Activated CD8-positive, alpha-beta memory T cell treated with anti-CD3 and anti-CD28 coated beads for 4 hours (primary cell): ENCODE results near the gene HOXD11.

Experiments used
- DNase-seq, 2 donors: peaks; one replicate each; pipeline ENCODE4 v3.0.0-alpha.2; 2020; ENCODE audit warnings: low read depth in 2 of 2

HOXD11 gene

GRCh38 chr2:176131848-176132158 is 24.7 kb downstream of the HOXD11 start:
- DNase-seq = no peak

DNA sequence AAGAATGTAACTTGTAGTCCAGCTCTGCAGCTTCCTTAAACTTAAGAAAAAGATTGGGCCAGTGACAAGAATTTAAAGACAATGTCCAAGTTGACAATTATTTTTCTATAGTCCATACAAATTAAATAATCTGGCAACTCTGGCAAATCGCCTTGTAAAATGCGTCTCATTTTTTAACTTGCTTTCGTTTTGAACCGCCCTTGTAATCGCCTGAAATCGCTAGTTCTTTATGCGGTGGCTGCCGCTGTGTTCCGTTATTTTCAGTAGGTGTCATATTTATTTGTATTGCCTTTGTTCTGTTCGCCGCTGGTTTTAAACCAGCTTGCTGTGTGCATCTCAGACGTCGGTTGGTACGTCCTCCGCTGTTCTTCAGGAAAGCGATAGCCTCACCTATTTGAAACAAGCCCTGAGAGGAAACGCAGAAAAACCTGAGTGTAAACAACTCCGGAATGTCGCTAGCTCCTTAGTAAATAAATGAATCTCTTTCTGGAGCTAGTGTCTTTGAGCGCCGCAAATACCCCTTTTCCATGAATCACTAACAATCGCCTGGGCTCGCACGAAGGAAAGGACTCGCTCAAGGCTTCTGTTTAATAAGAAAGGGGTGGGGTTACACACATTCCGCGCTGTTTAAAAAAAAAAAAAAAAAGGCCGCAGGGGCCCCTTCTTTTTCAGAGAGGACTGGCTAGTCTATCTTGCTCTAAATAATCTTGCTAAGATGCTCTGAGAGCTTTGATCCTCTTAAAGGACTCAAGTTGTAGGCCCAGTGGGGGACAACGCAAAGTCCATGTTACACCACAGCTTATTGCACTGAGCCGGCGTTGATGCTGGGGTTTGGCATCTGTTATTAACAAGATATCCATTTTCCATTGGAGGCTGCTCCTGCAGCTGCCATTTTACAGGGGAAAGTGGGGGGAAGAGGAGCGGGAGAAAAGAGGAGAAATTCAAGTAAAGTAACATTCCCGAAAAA is 25.4 kb downstream of the HOXD11 start:
- DNase-seq = no peak

GRCh38 chr2:176133389-176133788 is 26.3 kb downstream of the HOXD11 start:
- no peak for DNase-seq

GRCh38 chr2:176134035-176134434 is 27.0 kb downstream of the HOXD11 start:
- DNase-seq = no peak

DNA sequence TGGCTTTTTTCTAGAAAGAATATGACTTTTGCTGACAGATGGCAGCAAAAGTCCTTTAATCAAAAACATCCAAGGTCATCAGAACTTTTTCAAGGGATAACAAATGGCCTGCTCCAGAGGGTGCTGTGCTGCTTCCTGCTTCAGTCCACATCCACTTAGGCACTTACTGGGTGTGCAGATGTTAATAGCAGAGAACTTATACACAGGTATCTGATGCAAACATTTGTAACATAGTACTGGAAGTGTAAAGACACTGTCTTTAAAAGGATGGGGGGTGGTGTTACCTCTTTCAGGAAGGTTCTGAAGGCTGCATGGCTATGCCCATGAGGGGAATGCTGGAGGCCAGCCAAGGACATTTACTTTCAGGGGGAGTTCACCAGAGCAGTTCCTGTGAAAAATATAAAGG is 28.0 kb downstream of the HOXD11 start:
- DNase-seq = no peak

DNA sequence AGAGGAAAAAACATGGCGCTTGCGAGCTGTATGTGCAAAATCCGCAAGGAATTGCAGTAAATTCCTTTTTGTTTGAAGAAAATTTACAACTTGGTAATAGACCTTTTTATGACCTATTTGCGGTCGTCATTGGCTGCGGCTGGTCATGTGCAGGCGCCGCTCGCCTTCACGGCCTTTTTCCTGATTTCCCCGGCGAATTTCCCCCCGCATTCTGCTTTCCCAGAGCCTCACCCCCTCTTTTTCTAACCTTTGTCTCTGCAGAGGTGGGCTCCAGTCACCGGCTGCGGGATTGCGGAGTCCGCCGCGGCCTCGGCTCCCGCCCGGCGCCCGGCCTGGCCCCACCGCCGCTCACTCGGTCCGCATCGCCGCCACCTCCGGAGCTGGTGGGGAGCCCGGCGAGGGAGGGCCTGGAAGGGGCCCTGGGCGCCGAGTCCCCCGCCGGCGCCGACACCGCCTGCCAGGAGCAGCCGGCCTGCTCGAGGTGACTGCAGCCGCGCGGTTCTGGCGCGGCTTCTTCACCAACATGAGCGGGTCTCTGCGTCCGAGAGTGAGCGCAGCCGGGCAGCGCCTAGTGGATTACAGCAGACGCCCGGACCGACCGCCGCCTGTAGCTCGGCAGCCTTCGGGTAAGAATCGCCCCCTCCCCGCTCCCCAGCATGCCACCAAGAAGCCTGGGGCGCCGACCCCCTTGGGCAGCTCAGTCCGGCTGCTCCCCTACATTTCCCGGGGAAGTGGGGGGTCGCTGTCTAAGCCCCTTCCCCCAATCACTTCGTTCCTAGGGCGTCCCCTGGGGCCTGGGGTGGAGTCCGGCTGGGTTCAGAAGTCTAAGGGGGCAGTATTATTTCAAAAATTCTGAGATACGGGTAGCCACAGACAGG is 29.5 kb downstream of the HOXD11 start:
- DNase-seq = no peak

DNA sequence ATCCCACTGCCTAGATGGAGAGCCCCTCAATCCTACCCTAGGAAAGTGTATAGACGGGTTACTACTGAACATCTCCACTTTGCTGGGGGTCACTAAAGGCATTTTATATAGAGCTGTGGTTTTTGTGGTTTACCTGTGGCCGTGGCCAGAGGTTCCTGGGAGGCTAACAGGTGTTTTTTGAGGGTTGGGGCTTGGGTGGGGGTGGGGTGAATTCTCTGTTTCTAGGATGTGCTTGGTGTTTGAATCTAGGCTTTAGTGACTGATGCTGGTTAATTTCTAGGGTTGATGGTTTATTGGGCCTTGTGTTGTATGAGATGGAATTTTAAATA is 30.1 kb downstream of the HOXD11 start:
- DNase-seq = no peak

- DNase-seq = no peak
Observed at GRCh38 chr2:176137906-176138305, 30.8 kb downstream of the HOXD11 start.

DNA sequence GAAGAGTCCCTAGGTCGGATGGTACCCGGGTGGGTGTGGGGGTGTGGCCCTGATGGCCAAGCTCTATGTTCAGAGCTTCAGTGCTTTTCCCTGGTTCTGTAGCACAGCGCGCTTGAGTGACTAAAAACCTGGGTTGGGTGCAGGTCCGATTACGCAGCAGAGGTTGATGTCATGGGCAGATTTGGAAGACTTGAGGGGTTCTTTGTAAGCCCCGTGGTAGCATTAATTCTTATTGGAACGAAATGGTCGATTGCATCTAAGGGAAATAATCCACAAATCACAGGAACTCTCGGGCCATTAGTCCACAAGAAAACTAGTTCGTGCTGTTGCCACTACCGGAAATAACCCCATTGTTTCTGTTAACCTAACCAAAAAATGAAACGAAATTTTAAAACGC is 31.4 kb downstream of the HOXD11 start:
- no peak for DNase-seq

- no peak for DNase-seq
Observed at GRCh38 chr2:176138923-176139660, 32.0 kb downstream of the HOXD11 start.

DNA sequence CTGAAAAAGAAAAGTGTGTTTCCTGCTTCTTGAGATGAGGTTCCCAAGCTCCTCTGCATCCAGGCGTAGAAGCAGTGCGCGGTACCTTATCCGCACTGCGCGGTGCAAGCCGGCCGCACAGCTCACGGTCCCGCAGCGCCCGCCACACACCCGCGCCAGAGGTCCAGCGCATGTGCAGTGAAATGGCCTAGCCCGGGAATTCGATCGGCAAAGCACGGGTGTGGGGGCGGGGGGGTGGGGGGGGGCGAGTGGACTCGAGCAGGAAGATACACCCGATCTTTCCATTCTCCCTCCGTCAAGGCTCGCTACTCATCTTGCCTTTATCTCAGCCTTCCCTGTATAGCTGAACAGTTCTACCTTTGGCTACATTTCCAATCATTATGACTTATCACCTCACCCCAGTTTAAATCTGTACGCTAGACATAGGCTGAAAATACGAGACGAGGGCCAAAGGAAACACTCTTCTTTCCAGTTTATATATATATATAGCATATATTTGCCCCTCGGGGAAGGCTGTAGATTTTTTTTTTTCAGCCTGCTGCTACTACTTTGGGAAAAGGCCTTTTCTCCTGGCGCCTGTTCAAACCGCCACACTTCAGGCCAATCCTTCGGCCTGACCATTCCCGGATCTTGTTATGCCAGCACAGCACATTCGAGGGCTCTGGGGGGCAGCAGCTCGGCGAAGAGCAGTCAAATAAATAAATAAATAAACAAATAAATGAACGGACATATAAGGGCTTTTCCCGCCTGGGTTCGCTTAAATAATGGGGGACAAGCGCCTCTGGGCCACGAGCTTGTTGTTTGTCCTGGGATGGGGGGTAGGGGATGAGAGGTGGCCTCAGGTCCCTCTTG is 32.8 kb downstream of the HOXD11 start:
- DNase-seq = no peak

DNA sequence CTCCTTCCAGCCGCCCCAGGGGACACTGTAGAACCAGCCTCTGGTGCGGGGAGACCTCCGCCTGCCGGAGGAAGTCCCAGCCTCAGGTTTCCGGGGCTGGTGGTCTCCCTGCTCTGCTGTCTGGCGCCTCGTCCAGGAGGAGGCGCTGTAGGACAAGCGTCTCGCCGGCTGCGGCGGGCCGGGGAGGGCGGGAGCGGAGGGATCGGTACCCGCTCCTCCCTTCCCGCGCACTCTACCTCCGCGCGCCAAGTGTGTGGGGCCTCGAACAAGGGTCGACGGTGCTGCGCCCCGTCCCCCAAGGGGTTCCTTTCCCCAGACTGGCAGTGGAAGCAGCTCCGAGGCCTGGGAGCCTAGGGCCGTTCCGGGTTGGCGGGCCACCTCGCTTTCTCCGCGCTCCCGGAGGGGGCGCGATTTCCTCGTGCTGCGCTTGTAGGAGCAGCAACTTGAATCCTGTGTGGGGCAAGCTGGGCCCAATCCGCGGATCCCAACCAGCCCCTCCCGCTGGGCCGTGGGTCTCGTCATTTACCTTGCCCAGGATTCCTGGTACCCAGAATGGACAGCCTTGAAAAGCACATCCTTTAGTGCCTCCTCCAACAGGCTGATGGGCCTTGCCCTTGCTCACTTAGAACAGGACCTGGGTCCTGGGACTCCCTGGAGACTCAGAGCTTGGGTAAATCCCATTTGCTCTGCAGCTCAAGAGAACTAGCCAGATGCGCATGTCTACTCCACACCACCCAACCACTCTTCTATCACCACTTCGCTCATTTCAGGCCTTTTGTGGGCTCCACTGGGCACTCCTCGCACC is 33.6 kb downstream of the HOXD11 start:
- DNase-seq = peak; percentile 14 to 19

- DNase-seq = no peak
Observed at GRCh38 chr2:176142281-176142680, 35.2 kb downstream of the HOXD11 start.

GRCh38 chr2:176145085-176145969 is 38.2 kb downstream of the HOXD11 start:
- no peak for DNase-seq

- DNase-seq = no peak
Observed at GRCh38 chr2:176146101-176146500, 39.0 kb downstream of the HOXD11 start.

DNA sequence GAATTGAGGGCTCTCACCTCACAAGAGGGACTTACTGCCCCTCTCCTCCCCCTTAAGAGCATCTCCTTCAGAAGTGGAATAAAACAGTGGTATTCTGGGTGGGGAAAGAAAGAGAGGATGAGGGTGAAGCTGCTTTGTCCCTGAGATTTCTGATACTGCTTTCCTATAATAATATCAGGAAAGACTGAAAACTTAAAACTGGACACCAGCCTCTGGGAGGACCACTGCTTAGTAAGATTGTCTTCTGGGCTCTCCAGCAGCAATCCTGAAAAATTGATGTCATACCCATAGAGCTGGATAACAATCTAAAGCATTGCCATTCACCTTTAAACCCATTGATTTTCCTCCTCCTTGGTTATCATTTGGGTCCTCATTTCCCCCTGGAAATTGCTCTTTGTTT is 39.6 kb downstream of the HOXD11 start:
- no peak for DNase-seq

GRCh38 chr2:176147210-176147799 is 40.2 kb downstream of the HOXD11 start:
- DNase-seq = no peak

- DNase-seq = no peak
Observed at GRCh38 chr2:176147800-176148496, 40.9 kb downstream of the HOXD11 start.
